ENCODE measurements around the gene CACNA2D3. TPM values are rescaled to one million over a fixed set of nuclear protein-coding genes. Genes with fewer than 3 reads are reported as not detected.

The CACNA2D3 gene
- polyA plus RNA-seq, 3 donors: 8.3 to 21.5 (median 10.4) TPM

GRCh38 chr3:54876694-54877093 is 754.3 kb downstream of the CACNA2D3 start:
- Histone ChIP-seq H3K79me2 (ENCODE audit: insufficient read depth, low read length) (no peaks in the 10 kb centered on the region), H3K36me3 (replicated peaks in 1 of 2; ENCODE audit: control insufficient read depth in 1 of 2, insufficient read depth in 2 of 2, low read length in 2 of 2) (no peaks in the 10 kb centered on the region), H4K20me1 (ENCODE audit: insufficient read depth, low read length) (no peaks in the 10 kb centered on the region), H3K27ac (ENCODE audit: low read depth in 1 of 2, low read length in 2 of 2) (no peak overlapping the region), H3K9me3 (replicated peaks in 1 of 2; ENCODE audit: control insufficient read depth in 1 of 2, insufficient read depth in 1 of 2, low read length in 2 of 2) (no peaks in the 10 kb centered on the region), H3K4me3 (replicated peaks in 1 of 3; ENCODE audit: low read depth in 2 of 3, low read length in 3 of 3) (no peak overlapping the region), H3K9ac (ENCODE audit: insufficient read depth, low read length, poor library complexity, severe bottlenecking) (no peak overlapping the region), H3K4me2 (replicated peaks; ENCODE audit: extremely low read depth, low read length, poor library complexity, severe bottlenecking) (no peak overlapping the region), H3K4me1 (ENCODE audit: control insufficient read depth in 1 of 2, insufficient read depth in 2 of 2, low read length in 2 of 2) (no peaks in the 10 kb centered on the region), H3K27me3 (ENCODE audit: control insufficient read depth in 2 of 2, insufficient read depth in 2 of 2, low read length in 2 of 2) (peaks cover 0 to 2% of the 10 kb centered on the region in 2 donors), H2AFZ (ENCODE audit: insufficient read depth, low read depth, low read length, poor library complexity, severe bottlenecking) (no peak overlapping the region)
- WGBS (ENCODE audit: insufficient coverage): 100% methylated on average over 1 of the region's 5 CpGs
- Mint-ChIP-seq H3K27ac (no peak overlapping the region), H3K27me3 (ENCODE audit: low read depth in 3 of 3) (peaks cover 2 to 7% (median 6%) of the 10 kb centered on the region in 3 donors), H3K4me3 (no peak overlapping the region), H3K4me1 (no peaks in the 10 kb centered on the region), H3K36me3 (no peaks in the 10 kb centered on the region), H3K9me3 (peaks cover 0 to 3% (median 0%) of the 10 kb centered on the region in 7 donors)
- no peak for TF ChIP-seq CTCF (IDR thresholded peaks at IDR 0.05)
- intact Hi-C loops (cut with micrococcal nuclease): no loop called here
- no peak for DNase-seq

- peaks cover 0 to 2% of the 10 kb centered on the region in 2 donors for H3K27me3 ChIP-seq (ENCODE audit: control insufficient read depth in 2 of 2, insufficient read depth in 2 of 2, low read length in 2 of 2)
- H3K4me2 ChIP-seq (replicated peaks; ENCODE audit: extremely low read depth, low read length, poor library complexity, severe bottlenecking): no peak overlapping the region
- no peaks in the 10 kb centered on the region for H3K4me1 ChIP-seq (ENCODE audit: control insufficient read depth in 1 of 2, insufficient read depth in 2 of 2, low read length in 2 of 2)
- no peaks in the 10 kb centered on the region for H3K36me3 ChIP-seq (replicated peaks in 1 of 2; ENCODE audit: control insufficient read depth in 1 of 2, insufficient read depth in 2 of 2, low read length in 2 of 2)
- H2AFZ ChIP-seq (ENCODE audit: insufficient read depth, low read depth, low read length, poor library complexity, severe bottlenecking): no peak overlapping the region
- intact Hi-C loops (cut with micrococcal nuclease): no loop called here
- no peak for DNase-seq
- H3K27ac ChIP-seq (ENCODE audit: low read depth in 1 of 2, low read length in 2 of 2): no peak overlapping the region
- 100% methylated on average over 1 of the region's 4 CpGs for WGBS (ENCODE audit: insufficient coverage)
- no peak overlapping the region for H3K4me3 ChIP-seq (replicated peaks in 1 of 3; ENCODE audit: low read depth in 2 of 3, low read length in 3 of 3)
- H3K79me2 ChIP-seq (ENCODE audit: insufficient read depth, low read length): no peaks in the 10 kb centered on the region
- no peaks in the 10 kb centered on the region for H3K9me3 ChIP-seq (replicated peaks in 1 of 2; ENCODE audit: control insufficient read depth in 1 of 2, insufficient read depth in 1 of 2, low read length in 2 of 2)
- Mint-ChIP-seq H3K9me3 (peaks cover 0 to 5% (median 0%) of the 10 kb centered on the region in 7 donors), H3K27ac (no peak overlapping the region), H3K4me1 (no peaks in the 10 kb centered on the region), H3K27me3 (ENCODE audit: low read depth in 3 of 3) (peaks cover 3 to 6% (median 6%) of the 10 kb centered on the region in 3 donors), H3K36me3 (no peaks in the 10 kb centered on the region), H3K4me3 (no peak overlapping the region)
- no peaks in the 10 kb centered on the region for H4K20me1 ChIP-seq (ENCODE audit: insufficient read depth, low read length)
- no peak overlapping the region for H3K9ac ChIP-seq (ENCODE audit: insufficient read depth, low read length, poor library complexity, severe bottlenecking)
- TF ChIP-seq CTCF (IDR thresholded peaks at IDR 0.05): no peak
Measured at GRCh38 chr3:54877730-54878129, 755.4 kb downstream of the CACNA2D3 start.

All from CD14-positive monocyte (primary cell).